Omental fat pad (tissue), 4 donors: ENCODE measurements around the gene OSBPL10. TPM values are rescaled to one million over a fixed set of nuclear protein-coding genes. Genes with fewer than 3 reads are reported as not detected.

Source experiments
- ATAC-seq: fragments of 150-250 bp; one replicate; pipeline ENCODE4 v1.9.1; 2016; ENCODE audit warnings: mild to moderate bottlenecking, moderate library complexity; ENCODE audit not compliant: low FRiP score
- DNase-seq: peaks from one replicate; pipeline ENCODE4 v3.0.0-alpha.2; 2019; ENCODE audit warnings: low spot score
- total RNA-seq, 4 donors: library from RNA; depleted of rRNA; stranded (reverse); fragments of >200 nt; gene quantifications; one replicate each; pipeline ENCODE4 v1.1.0, GENCODE V29; 2016
- TF ChIP-seq, protein P1 (sequence below), 3 donors: fragments of 450-650 bp; IDR thresholded peaks; one replicate each; pipeline ENCODE4 v1.5.1; 2016 to 2017; ENCODE audit warnings: antibody characterized with exemption in 3 of 3, mild to moderate bottlenecking in 3 of 3, moderate library complexity in 2 of 3

OSBPL10 gene
- total RNA-seq, 4 donors from 2014 or later = 6.3 to 67.1 (median 10.5) TPM

DNA sequence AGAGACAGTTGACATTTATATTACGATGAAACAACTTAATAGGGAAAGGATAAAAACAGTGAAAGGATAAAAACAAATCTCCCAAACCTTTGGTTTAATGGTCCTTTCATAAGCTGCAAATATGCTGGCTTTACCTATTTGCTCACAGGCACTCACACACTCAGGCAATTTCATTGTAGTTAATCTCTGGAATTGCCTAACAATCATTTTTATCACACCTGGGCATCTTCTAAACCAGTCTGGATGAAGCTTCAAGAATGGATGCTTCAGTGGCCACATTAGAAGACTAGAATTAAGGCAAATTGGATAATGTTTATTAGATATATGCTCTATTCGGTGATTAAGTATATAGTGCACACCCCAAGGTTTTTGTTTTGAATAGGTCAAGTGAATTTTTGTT is 13.5 kb downstream of the OSBPL10 start:
- no peak for ATAC-seq
- DNase-seq = no peak

DNA sequence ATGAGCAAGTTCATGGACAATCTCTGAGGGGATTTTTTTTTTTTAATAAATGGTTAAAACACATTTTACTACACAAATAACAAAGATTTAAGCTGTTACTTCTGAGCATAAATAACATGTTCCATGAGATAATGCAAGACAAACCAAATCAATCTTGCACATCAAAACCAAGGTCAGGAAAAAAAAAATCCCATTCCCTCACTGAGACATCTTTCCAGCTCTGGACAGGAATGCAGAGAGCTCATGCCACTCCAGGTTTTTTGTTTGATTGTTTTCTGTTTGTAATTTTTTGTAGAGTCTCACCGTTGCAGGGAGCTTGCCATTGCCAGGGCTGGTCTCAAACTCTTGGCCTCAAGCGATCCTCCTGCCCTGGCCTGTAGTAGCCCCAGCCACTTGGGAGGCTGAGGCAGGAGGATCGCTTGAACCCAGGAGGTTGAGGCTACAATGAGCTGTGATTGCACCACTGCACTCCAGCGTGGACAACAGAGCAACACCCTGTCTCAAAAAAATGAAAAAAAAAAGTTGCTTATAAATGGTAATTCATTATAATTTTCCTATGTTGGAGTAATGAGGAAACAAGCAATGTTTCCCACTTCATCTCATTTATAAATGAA is 14.0 kb downstream of the OSBPL10 start:
- ATAC-seq = no peak
- TF ChIP-seq, protein P1, sequence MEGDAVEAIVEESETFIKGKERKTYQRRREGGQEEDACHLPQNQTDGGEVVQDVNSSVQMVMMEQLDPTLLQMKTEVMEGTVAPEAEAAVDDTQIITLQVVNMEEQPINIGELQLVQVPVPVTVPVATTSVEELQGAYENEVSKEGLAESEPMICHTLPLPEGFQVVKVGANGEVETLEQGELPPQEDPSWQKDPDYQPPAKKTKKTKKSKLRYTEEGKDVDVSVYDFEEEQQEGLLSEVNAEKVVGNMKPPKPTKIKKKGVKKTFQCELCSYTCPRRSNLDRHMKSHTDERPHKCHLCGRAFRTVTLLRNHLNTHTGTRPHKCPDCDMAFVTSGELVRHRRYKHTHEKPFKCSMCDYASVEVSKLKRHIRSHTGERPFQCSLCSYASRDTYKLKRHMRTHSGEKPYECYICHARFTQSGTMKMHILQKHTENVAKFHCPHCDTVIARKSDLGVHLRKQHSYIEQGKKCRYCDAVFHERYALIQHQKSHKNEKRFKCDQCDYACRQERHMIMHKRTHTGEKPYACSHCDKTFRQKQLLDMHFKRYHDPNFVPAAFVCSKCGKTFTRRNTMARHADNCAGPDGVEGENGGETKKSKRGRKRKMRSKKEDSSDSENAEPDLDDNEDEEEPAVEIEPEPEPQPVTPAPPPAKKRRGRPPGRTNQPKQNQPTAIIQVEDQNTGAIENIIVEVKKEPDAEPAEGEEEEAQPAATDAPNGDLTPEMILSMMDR (IDR thresholded peaks at IDR 0.05) = no peak
- no peak for DNase-seq

More for the DNA sequence above, 13.5 kb downstream of the OSBPL10 start:
- TF ChIP-seq, protein P1 (IDR thresholded peaks at IDR 0.05) = no peak

DNA sequence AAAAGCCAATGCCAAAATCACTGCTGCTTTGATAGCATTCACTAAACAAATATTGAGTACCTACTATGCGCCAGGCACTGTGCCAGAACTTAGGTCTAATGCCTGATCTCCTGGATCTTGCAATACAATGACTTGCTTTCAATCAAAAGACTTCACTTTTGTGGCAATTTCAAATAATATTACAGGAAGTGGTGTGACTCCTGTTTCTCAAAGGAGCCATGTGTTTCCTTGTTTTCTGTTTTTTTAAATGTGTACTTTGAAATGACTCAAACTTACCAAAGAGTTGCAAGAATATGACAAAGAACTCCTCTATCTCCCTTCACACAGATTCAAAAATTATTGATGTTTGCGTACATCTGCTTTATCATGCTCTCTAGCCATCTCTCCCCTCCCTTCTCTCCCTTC is 18.3 kb downstream of the OSBPL10 start:
- no peak for DNase-seq
- no peak for ATAC-seq
- TF ChIP-seq, protein P1 (IDR thresholded peaks at IDR 0.05) = no peak

DNA sequence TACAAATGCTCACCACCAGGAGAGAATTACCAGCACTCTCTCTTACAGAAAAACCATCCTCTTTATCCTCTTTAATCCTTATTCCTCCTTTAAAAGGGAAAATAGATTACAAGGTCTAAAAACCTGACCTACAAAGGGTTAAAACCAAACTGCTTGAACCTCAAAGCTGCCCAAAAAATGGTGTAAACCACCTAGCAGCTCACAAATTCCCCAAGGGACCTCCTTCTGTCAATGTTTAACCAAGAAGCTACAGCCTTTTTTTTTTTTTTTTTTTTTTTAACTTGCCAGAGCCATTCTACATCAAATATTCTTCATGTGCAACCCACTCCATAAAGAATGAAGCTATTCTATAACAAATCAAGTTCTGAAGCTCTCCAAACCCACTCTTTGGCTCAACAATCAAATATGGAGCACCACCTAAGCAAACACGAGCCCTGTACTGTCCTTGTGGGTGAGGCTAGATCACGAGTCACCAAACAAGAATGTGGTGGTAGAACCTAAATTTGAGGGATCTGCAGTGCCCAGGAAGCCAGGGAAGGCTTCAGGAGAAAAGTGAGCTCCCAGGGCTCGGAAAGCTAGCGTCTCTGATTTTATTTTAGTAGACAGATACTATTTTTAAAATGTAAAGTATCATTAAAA is 20.1 kb downstream of the OSBPL10 start:
- TF ChIP-seq, protein P1 (IDR thresholded peaks at IDR 0.05) = no peak
- DNase-seq (no peak), ATAC-seq (no peak)

DNA sequence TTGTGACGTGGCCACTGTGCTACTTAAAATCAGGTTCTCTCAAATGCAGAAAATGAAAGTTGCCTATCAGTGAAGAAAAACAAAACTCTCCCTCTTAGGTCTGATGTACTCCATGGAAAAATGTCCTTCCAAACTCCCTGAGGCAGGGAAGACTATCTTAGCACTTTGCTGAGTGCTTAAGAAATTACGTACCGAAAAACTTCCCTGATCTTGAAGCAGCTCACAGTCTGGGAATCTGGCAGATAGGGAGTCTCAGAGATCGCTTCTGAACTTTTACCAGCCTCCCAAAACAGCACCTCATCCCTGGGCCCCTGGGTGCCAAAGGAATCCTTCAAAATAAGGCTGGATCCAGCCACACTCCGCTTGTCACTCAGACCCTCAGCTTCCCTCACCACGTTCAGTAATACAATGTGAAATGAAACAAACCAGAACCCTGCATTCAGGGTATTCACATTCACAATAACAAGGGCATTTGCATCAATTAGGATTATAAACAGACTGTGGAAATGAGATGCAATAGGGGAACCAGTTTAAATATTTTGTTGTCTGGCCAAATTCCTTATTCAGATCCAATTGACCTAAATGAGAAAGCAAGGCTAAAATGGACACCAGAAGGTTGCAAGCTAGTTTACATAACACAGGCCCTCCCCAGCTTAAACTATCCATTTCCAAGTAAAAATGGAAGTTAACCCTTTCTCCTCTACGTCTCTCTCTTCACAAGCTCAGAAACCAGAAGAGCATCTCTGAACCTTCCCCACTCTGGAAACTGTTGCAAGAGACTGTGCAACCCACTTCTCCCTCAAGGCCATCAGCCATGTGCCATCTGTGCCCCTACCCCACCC is 20.9 kb downstream of the OSBPL10 start:
- ATAC-seq (no peak), DNase-seq (no peak)
- TF ChIP-seq, protein P1 (IDR thresholded peaks at IDR 0.05) = no peak

DNA sequence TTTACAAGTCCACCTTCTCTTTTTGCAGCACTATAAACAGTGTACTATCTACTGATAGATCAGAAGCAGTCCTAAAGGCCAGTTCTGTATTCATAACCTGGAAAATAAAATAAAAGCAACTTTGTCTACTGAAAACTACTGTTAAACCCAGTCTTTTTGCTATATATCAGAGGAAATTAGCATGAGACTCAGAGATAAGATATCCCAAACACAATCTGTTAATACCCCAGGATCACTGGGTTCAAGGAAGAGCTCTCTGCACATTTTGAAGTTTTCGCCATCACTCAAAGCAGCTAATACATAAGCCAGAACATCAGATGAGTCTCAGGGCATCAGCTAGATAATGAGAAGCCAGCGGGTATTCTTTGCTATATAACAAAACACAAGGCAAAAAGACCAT is 21.8 kb downstream of the OSBPL10 start:
- ATAC-seq (no peak), DNase-seq (no peak)
- TF ChIP-seq, protein P1 (IDR thresholded peaks at IDR 0.05) = no peak
